Endothelial cell of umbilical vein (primary cell): ENCODE measurements around the gene OR5AR1. TPM values are rescaled to one million over a fixed set of nuclear protein-coding genes. Genes with fewer than 3 reads are reported as not detected.

ENCODE experiments used
- BruUV-seq: library from RNA; stranded (reverse); fragments of 400-500 nt; replicated peaks from 2 replicates; lab custom pipeline; 2021; lab: Mats Ljungman, UMichigan
- CTCF ChIA-PET: fragments of 300-600, 350-600 bp; sonication (Branson Sonifier 250); formaldehyde crosslinking; loops from one replicate; lab custom pipeline; 2021; ENCODE audit warnings: antibody characterized with exemption, inconsistent platforms; lab: Charles Lee
- POLR2A ChIA-PET: fragments of 300-600, 350-600 bp; sonication (Branson Sonifier 250); formaldehyde crosslinking; loops from one replicate; lab custom pipeline; 2021; ENCODE audit warnings: antibody characterized with exemption, inconsistent platforms; lab: Charles Lee
- DNase-seq: peaks from one replicate; pipeline ENCODE4 v3.0.0-alpha.2; 2011; ENCODE audit warnings: low read depth, low spot score
- FAIRE-seq: peaks from 2 replicates; lab custom pipeline; 2011; peaks lifted over from hg19 to GRCh38; lab: Jason Lieb, UNC
- H2AFZ ChIP-seq: 2 replicates; pipeline ENCODE4 v1.6.0; 2012; ENCODE audit warnings: low read depth, low read length, control low read depth, inconsistent platforms
- H3K27ac ChIP-seq: 2 replicates; pipeline ENCODE4 v1.5.1; 2011; ENCODE audit warnings: low read depth, mild to moderate bottlenecking, control low read depth, low read length, moderate library complexity; ENCODE audit not compliant: insufficient read depth
- H3K27me3 ChIP-seq, 2 experiments: 2 replicates each; pipeline versions ENCODE4 v1.6.0 to v1.6.1; 2011; ENCODE audit warnings: low read length in 2 of 2, mixed read lengths in 1 of 2; ENCODE audit not compliant: control insufficient read depth in 2 of 2, insufficient read depth in 2 of 2
- H3K36me3 ChIP-seq, 2 experiments: 2 replicates in 1 of 2; 3 replicates in 1 of 2; pipeline ENCODE4 v1.5.1; 2011; ENCODE audit warnings: low read length in 2 of 2, mild to moderate bottlenecking in 1 of 2, moderate library complexity in 1 of 2; ENCODE audit not compliant: control insufficient read depth in 2 of 2, insufficient read depth in 2 of 2; ENCODE audit errors: extremely low read depth in 1 of 2
- H3K4me1 ChIP-seq: 3 replicates; pipeline ENCODE4 v1.5.1; 2011; ENCODE audit warnings: mild to moderate bottlenecking, low read length; ENCODE audit not compliant: control insufficient read depth, insufficient read depth; ENCODE audit errors: extremely low read depth
- H3K4me2 ChIP-seq: 2 replicates; pipeline ENCODE4 v1.6.1; 2011; ENCODE audit warnings: low read length, control low read depth, mixed read lengths; ENCODE audit not compliant: insufficient read depth
- H3K4me3 ChIP-seq, 3 experiments: fragments of 200-600 bp in 1 of 3; sonication (generic), shearing (Covaris generic) in 1 of 3; replicated peaks in 1 of 3; 2 replicates each; pipeline ENCODE4 v1.5.1; 2011 to 2016; ENCODE audit warnings: control low read depth in 3 of 3, low read length in 3 of 3, mild to moderate bottlenecking in 2 of 3, inconsistent platforms in 1 of 3, low read depth in 1 of 3, moderate library complexity in 1 of 3; ENCODE audit not compliant: insufficient read depth in 1 of 3
- H3K79me2 ChIP-seq: 2 replicates; pipeline ENCODE4 v1.6.0; 2012; ENCODE audit warnings: low read length, inconsistent platforms; ENCODE audit not compliant: control insufficient read depth, insufficient read depth
- H3K9ac ChIP-seq: replicated peaks from 2 replicates; pipeline ENCODE3; 2011; ENCODE audit warnings: low read length, control low read depth; ENCODE audit not compliant: insufficient read depth; ENCODE audit errors: extremely low read depth
- H3K9me1 ChIP-seq: replicated peaks from 3 replicates; pipeline ENCODE4 v1.6.0; 2011; ENCODE audit warnings: mild to moderate bottlenecking, low read length; ENCODE audit not compliant: control insufficient read depth, insufficient read depth; ENCODE audit errors: extremely low read depth
- H3K9me3 ChIP-seq: replicated peaks from 2 replicates; pipeline ENCODE4 v1.5.1; 2012; ENCODE audit warnings: low read length, inconsistent platforms; ENCODE audit not compliant: control insufficient read depth, insufficient read depth
- H4K20me1 ChIP-seq: replicated peaks from 2 replicates; pipeline ENCODE3; 2011; ENCODE audit warnings: mild to moderate bottlenecking, low read length; ENCODE audit not compliant: control insufficient read depth, insufficient read depth; ENCODE audit errors: extremely low read depth
- EZH2 ChIP-seq: IDR thresholded peaks from 2 replicates; pipeline ENCODE4 v1.6.1; 2012; ENCODE audit warnings: borderline replicate concordance, low read depth, mild to moderate bottlenecking, moderate library complexity, low read length, inconsistent platforms; ENCODE audit not compliant: severe bottlenecking
- FOS ChIP-seq: IDR thresholded peaks from 2 replicates; pipeline ENCODE4 v1.6.1; 2011; ENCODE audit warnings: mild to moderate bottlenecking, low read length, moderate library complexity, borderline replicate concordance; ENCODE audit not compliant: insufficient read depth
- GATA2 ChIP-seq: IDR thresholded peaks from 2 replicates; pipeline ENCODE4 v1.7.0; 2011; ENCODE audit warnings: low read depth, mild to moderate bottlenecking, moderate library complexity, mixed read lengths, low read length; ENCODE audit not compliant: insufficient read length, insufficient read depth
- JUN ChIP-seq: IDR thresholded peaks from 2 replicates; pipeline ENCODE4 v1.6.1; 2011; ENCODE audit warnings: borderline replicate concordance, low read depth; ENCODE audit not compliant: insufficient read length, insufficient read depth
- MYC ChIP-seq: IDR thresholded peaks from one replicate; pipeline ENCODE4 v1.6.1; 2011; ENCODE audit warnings: mild to moderate bottlenecking, low read depth, low read length
- POLR2A ChIP-seq: IDR thresholded peaks from 2 replicates; pipeline ENCODE4 v1.6.1; 2012; ENCODE audit warnings: low read depth, mild to moderate bottlenecking, control low read depth, low read length
- POLR2AphosphoS5 ChIP-seq: IDR thresholded peaks from 2 replicates; pipeline ENCODE4 v1.6.1; 2012; ENCODE audit warnings: low read depth, mild to moderate bottlenecking, control low read depth, low read length, moderate library complexity; ENCODE audit not compliant: insufficient read depth
- dilution Hi-C: fragments of 300-500 bp; cut with MboI; formaldehyde crosslinking; loops from one replicate; pipeline ENCODE4 v1.15.0; 2019; ENCODE audit warnings: low sequenced_read_pairs; ENCODE audit not compliant: extremely low pct_ligation_motif_present
- intact Hi-C: fragments of 100-400 bp; cut with micrococcal nuclease; formaldehyde crosslinking; loops from one replicate; pipeline ENCODE4 v1.10.0; 2022
- polyA plus RNA-seq, 4 experiments: library from polyadenylated mRNA; depleted of rRNA in 3 of 4; stranded (reverse) in 3 of 4; unstranded in 1 of 4; fragments of >200 nt; gene quantifications; 2 replicates each; pipeline versions ENCODE4 v1.2.1 to v1.2.3, GENCODE V29; 2011 to 2012; ENCODE audit warnings: missing spikeins in 1 of 4
- total RNA-seq: library from RNA; stranded (reverse); gene quantifications from 2 replicates; pipeline ENCODE4 v1.2.3, GENCODE V29; 2021
- TF ChIP-seq, protein P1 (sequence below), 2 donors: IDR thresholded peaks; 1 replicate in 1 of 2; 2 replicates in 1 of 2; pipeline ENCODE4 v1.5.1; 2011; ENCODE audit warnings: low read length in 2 of 2, mild to moderate bottlenecking in 2 of 2, moderate library complexity in 2 of 2, control low read depth in 1 of 2, inconsistent platforms in 1 of 2, low read depth in 1 of 2; ENCODE audit not compliant: insufficient read depth in 1 of 2; ENCODE audit errors: extremely low read depth in 1 of 2
- TF ChIP-seq, protein P2 (sequence below): IDR thresholded peaks from 2 replicates; pipeline ENCODE4 v1.6.1; 2011; ENCODE audit not compliant: insufficient read depth, insufficient read length

OR5AR1 gene
- total and polyA plus RNA-seq, 2 donors (not counting 3 experiments of a cell fraction or from before 2014, with no cell fraction given) = not detected

DNA sequence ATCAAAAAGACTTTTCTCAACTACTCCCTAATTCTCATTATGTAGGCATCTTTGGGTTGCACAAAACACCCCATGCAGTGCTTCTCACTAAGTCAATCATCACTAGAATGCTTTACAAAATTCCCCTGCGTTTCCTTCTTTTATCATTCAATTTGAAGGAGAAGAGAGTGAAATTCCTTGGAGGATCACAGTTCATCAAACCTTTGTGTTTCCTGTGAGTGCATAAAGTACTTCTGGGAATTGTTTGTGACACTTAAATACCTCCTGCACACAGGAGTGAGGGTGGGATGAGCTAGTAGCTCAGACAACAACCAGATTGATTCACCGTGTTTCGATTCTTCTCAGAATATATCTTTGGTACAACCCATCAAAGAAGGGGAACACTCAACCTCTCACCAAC, 3.7 kb upstream of the OR5AR1 start:
- intact Hi-C loops = no loop called here
- H3K27me3 ChIP-seq = no peaks in the 10 kb centered on the region
- ChIA-PET CTCF (no interaction called here), POLR2A (no interaction called here)
- no peak overlapping the region for H2AFZ ChIP-seq
- H3K9me1 ChIP-seq = no peaks in the 10 kb centered on the region
- peaks cover 4% of the 10 kb centered on the region for H3K9me3 ChIP-seq
- FAIRE-seq = no peak
- no TSS peak for BruUV-seq
- no peak overlapping the region for H3K9ac ChIP-seq
- H3K4me1 ChIP-seq = no peaks in the 10 kb centered on the region
- no peaks in the 10 kb centered on the region for H3K36me3 ChIP-seq
- H3K79me2 ChIP-seq = no peaks in the 10 kb centered on the region
- no peak for DNase-seq
- dilution Hi-C loops = no loop called here
- no peak overlapping the region for H3K4me3 ChIP-seq
- no peak overlapping the region for H3K4me2 ChIP-seq
- no peak overlapping the region for H3K27ac ChIP-seq
- TF ChIP-seq JUN = no peak
- TF ChIP-seq POLR2A = no peak
- TF ChIP-seq, protein P1, sequence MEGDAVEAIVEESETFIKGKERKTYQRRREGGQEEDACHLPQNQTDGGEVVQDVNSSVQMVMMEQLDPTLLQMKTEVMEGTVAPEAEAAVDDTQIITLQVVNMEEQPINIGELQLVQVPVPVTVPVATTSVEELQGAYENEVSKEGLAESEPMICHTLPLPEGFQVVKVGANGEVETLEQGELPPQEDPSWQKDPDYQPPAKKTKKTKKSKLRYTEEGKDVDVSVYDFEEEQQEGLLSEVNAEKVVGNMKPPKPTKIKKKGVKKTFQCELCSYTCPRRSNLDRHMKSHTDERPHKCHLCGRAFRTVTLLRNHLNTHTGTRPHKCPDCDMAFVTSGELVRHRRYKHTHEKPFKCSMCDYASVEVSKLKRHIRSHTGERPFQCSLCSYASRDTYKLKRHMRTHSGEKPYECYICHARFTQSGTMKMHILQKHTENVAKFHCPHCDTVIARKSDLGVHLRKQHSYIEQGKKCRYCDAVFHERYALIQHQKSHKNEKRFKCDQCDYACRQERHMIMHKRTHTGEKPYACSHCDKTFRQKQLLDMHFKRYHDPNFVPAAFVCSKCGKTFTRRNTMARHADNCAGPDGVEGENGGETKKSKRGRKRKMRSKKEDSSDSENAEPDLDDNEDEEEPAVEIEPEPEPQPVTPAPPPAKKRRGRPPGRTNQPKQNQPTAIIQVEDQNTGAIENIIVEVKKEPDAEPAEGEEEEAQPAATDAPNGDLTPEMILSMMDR (IDR thresholded peaks at IDR 0.05; ENCODE audit: extremely low read depth in 1 of 2, insufficient read depth in 1 of 2, low read depth in 1 of 2, low read length in 2 of 2) = no peak
- TF ChIP-seq FOS = no peak
- TF ChIP-seq POLR2AphosphoS5 = no peak
- TF ChIP-seq, protein P2, sequence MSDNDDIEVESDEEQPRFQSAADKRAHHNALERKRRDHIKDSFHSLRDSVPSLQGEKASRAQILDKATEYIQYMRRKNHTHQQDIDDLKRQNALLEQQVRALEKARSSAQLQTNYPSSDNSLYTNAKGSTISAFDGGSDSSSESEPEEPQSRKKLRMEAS = no peak
- TF ChIP-seq GATA2 = no peak
- no peak for TF ChIP-seq MYC
- TF ChIP-seq EZH2 = no peak
- H4K20me1 ChIP-seq = no peaks in the 10 kb centered on the region
